ENCODE data around the gene TRPM3.

DNA sequence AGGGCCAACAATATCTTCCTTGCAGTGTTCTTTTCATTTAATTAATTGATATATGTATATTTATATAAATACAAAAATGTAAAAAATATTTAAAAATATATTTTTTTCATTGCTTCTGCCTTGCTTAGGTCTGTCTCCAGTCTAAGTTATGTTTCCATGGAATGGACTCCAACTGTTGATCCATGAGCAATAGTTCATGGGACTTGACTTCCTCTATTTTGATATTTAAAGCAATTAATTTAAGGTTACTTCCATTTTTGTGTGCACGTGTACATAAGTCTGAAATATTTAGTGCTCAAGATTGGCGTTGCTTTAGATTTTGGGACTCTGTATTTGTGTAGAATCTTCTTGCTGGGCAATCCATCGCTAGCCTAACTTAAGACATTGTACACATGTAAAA, 551.6 kb downstream of the TRPM3 start:
- TF ChIP-seq, protein P1, sequence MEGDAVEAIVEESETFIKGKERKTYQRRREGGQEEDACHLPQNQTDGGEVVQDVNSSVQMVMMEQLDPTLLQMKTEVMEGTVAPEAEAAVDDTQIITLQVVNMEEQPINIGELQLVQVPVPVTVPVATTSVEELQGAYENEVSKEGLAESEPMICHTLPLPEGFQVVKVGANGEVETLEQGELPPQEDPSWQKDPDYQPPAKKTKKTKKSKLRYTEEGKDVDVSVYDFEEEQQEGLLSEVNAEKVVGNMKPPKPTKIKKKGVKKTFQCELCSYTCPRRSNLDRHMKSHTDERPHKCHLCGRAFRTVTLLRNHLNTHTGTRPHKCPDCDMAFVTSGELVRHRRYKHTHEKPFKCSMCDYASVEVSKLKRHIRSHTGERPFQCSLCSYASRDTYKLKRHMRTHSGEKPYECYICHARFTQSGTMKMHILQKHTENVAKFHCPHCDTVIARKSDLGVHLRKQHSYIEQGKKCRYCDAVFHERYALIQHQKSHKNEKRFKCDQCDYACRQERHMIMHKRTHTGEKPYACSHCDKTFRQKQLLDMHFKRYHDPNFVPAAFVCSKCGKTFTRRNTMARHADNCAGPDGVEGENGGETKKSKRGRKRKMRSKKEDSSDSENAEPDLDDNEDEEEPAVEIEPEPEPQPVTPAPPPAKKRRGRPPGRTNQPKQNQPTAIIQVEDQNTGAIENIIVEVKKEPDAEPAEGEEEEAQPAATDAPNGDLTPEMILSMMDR (IDR thresholded peaks at IDR 0.05; ENCODE audit: insufficient read depth, low read length) = no peak
- TF ChIP-seq GABPA (IDR thresholded peaks at IDR 0.05; ENCODE audit: low read depth) = no peak
- TF ChIP-seq, protein P2, sequence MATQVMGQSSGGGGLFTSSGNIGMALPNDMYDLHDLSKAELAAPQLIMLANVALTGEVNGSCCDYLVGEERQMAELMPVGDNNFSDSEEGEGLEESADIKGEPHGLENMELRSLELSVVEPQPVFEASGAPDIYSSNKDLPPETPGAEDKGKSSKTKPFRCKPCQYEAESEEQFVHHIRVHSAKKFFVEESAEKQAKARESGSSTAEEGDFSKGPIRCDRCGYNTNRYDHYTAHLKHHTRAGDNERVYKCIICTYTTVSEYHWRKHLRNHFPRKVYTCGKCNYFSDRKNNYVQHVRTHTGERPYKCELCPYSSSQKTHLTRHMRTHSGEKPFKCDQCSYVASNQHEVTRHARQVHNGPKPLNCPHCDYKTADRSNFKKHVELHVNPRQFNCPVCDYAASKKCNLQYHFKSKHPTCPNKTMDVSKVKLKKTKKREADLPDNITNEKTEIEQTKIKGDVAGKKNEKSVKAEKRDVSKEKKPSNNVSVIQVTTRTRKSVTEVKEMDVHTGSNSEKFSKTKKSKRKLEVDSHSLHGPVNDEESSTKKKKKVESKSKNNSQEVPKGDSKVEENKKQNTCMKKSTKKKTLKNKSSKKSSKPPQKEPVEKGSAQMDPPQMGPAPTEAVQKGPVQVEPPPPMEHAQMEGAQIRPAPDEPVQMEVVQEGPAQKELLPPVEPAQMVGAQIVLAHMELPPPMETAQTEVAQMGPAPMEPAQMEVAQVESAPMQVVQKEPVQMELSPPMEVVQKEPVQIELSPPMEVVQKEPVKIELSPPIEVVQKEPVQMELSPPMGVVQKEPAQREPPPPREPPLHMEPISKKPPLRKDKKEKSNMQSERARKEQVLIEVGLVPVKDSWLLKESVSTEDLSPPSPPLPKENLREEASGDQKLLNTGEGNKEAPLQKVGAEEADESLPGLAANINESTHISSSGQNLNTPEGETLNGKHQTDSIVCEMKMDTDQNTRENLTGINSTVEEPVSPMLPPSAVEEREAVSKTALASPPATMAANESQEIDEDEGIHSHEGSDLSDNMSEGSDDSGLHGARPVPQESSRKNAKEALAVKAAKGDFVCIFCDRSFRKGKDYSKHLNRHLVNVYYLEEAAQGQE (IDR thresholded peaks at IDR 0.05; ENCODE audit: insufficient replicate concordance, low read depth) = no peak
